Measurements from ENCODE around the gene ZDHHC16. TPM values are rescaled to one million over a fixed set of nuclear protein-coding genes. Genes with fewer than 3 reads are reported as not detected.

ZDHHC16 gene
- total and polyA plus RNA-seq, 10 of the 15 experiments (the other 5 are each of a cell fraction or from before 2014, with no cell fraction given): 16.8 to 63.1 (median 29.8) TPM

DNA sequence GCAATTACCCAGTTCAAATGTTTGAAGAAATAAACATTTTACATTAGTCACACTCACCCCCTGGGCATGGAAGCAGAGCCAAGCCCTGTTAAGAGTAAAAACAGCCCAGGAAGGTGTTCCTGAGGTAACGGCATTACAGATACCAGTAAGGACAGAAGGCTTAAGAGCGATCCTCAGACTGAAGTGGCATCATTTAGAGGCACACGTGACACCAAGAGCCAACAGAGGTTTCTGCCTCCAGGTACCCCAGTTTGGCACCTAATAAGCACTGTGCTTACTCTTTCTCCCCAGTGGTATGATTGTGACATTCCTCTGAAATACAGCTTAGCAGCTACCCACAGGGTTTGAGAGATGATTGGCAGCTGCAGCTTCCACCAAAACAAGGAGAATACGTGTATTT lies 35.1 kb downstream of the ZDHHC16 start:
- ChIA-PET CTCF (no interaction called here), RAD21 (ENCODE audit: unreplicated experiment) (no interaction called here), SMC1A (ENCODE audit: uncharacterized antibody, unreplicated experiment) (interaction anchor here (1.3 kb wide), 1 partner anchor 14 kb away, joined by 7 read pairs; no protein-coding TSS in a partner anchor), POLR2A (no interaction called here)
- Histone ChIP-seq H3K27me3 (replicated peaks in 1 of 2; ENCODE audit: control insufficient read depth in 2 of 2, insufficient read depth in 2 of 2, low read length in 1 of 2) (no peaks in the 10 kb centered on the region), H3K36me3 (ENCODE audit: control insufficient read depth in 2 of 2, insufficient read depth in 2 of 2, low read length in 1 of 2) (peaks cover 8 to 23% of the 10 kb centered on the region in 2 experiments), H3K79me2 (ENCODE audit: control insufficient read depth, insufficient read depth, low read length) (peaks cover 7% of the 10 kb centered on the region), H2AFZ (ENCODE audit: control insufficient read depth, low read depth, low read length) (no peak overlapping the region), H3K4me2 (ENCODE audit: control insufficient read depth, insufficient read depth) (no peak overlapping the region), H3K9me3 (replicated peaks; ENCODE audit: control insufficient read depth, insufficient read depth, low read length) (no peaks in the 10 kb centered on the region), H3K4me1 (ENCODE audit: control insufficient read depth, insufficient read depth, low read length) (no peaks in the 10 kb centered on the region), H3K9ac (ENCODE audit: control insufficient read depth, insufficient read depth, low read length) (no peak overlapping the region), H3K4me3 (no peak overlapping the region), H4K20me1 (ENCODE audit: control insufficient read depth, insufficient read depth) (no peaks in the 10 kb centered on the region), H3K27ac (ENCODE audit: control insufficient read depth, insufficient read depth) (no peak overlapping the region)
- no peak for ATAC-seq
- BruUV-seq (replicated peaks): no TSS peak
- no peak for FAIRE-seq
- TF ChIP-seq NBN (IDR thresholded peaks at IDR 0.05) (no peak), SREBF2 (IDR thresholded peaks at IDR 0.05; ENCODE audit: low read length) (no peak), BACH1 (IDR thresholded peaks at IDR 0.05; ENCODE audit: borderline replicate concordance) (no peak), CREM (IDR thresholded peaks at IDR 0.05; ENCODE audit: low read depth) (no peak), POLR2AphosphoS5 (IDR thresholded peaks at IDR 0.05; ENCODE audit: low read length) (no peak), SMC3 (IDR thresholded peaks at IDR 0.05; ENCODE audit: borderline replicate concordance, low read length) (no peak), JUND (IDR thresholded peaks at IDR 0.05; ENCODE audit: low read depth, low read length) (no peak), ZNF384 (IDR thresholded peaks at IDR 0.05; ENCODE audit: borderline replicate concordance, low read depth, low read length) (no peak), EP300 (IDR thresholded peaks at IDR 0.05; ENCODE audit: borderline replicate concordance in 1 of 2, control insufficient read depth in 1 of 2, low read depth in 2 of 2, low read length in 2 of 2) (no peak), MTA2 (IDR thresholded peaks at IDR 0.05; ENCODE audit: low read depth) (no peak), RFX5 (IDR thresholded peaks at IDR 0.05; ENCODE audit: low read depth, low read length) (no peak), PAX5 (IDR thresholded peaks at IDR 0.05; ENCODE audit: borderline replicate concordance, low read depth, low read length) (no peak), KLF5 (IDR thresholded peaks at IDR 0.05; ENCODE audit: partially characterized antibody) (no peak)
- TF ChIP-seq, protein P1, sequence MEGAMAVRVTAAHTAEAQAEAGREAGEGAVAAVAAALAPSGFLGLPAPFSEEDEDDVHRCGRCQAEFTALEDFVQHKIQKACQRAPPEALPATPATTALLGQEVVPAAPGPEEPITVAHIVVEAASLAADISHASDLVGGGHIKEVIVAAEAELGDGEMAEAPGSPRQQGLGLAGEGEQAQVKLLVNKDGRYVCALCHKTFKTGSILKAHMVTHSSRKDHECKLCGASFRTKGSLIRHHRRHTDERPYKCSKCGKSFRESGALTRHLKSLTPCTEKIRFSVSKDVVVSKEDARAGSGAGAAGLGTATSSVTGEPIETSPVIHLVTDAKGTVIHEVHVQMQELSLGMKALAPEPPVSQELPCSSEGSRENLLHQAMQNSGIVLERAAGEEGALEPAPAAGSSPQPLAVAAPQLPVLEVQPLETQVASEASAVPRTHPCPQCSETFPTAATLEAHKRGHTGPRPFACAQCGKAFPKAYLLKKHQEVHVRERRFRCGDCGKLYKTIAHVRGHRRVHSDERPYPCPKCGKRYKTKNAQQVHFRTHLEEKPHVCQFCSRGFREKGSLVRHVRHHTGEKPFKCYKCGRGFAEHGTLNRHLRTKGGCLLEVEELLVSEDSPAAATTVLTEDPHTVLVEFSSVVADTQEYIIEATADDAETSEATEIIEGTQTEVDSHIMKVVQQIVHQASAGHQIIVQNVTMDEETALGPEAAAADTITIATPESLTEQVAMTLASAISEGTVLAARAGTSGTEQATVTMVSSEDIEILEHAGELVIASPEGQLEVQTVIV (IDR thresholded peaks at IDR 0.05; ENCODE audit: borderline replicate concordance, partially characterized antibody): no peak
- TF ChIP-seq, protein P2, sequence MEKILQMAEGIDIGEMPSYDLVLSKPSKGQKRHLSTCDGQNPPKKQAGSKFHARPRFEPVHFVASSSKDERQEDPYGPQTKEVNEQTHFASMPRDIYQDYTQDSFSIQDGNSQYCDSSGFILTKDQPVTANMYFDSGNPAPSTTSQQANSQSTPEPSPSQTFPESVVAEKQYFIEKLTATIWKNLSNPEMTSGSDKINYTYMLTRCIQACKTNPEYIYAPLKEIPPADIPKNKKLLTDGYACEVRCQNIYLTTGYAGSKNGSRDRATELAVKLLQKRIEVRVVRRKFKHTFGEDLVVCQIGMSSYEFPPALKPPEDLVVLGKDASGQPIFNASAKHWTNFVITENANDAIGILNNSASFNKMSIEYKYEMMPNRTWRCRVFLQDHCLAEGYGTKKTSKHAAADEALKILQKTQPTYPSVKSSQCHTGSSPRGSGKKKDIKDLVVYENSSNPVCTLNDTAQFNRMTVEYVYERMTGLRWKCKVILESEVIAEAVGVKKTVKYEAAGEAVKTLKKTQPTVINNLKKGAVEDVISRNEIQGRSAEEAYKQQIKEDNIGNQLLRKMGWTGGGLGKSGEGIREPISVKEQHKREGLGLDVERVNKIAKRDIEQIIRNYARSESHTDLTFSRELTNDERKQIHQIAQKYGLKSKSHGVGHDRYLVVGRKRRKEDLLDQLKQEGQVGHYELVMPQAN (conservative IDR thresholded peaks at IDR 0.05): no peak
- WGBS (ENCODE audit: insufficient coverage, insufficient replicate concordance, low lambda C conversion rate, missing lambda C conversion rate): 99% methylated on average over 4 of the region's 4 CpGs
- intact Hi-C loops (cut with micrococcal nuclease; ENCODE audit: unreplicated experiment) (no loop called here), in situ Hi-C loops (cut with MboI) (no loop called here)
- DNase-seq (ENCODE audit: low read depth, low spot score): no peak

All from GM12878 (cell line).